GM08714 (cell line): Measurements from ENCODE around the gene SRGN.
"Not testable (repeated sequence)": the region's sequence is repeated elsewhere in the genome, so short reads cannot be mapped to it uniquely, and the experiment has no call there.

Experiments
- H3K4me3 ChIP-seq: fragments of 200-500 bp; sonication (Bioruptor generic); 2 replicates; pipeline ENCODE4 v1.5.1; 2014; ENCODE audit warnings: mild to moderate bottlenecking, low read length, inconsistent platforms
- ZNF274 ChIP-seq: IDR thresholded peaks from 2 replicates; pipeline ENCODE4 v1.6.1; 2012; ENCODE audit warnings: mild to moderate bottlenecking, low read depth, low read length

The SRGN gene

GRCh38 chr10:69123306-69123746 lies 35.4 kb downstream of the SRGN start:
- peak overlapping the region; percentile 60; the same call in 1 of the 2 replicates for H3K4me3 ChIP-seq
- TF ChIP-seq ZNF274: no peak

- no peak for TF ChIP-seq ZNF274
Measured at GRCh38 chr10:69123747-69124562, 36.1 kb downstream of the SRGN start, which contains the start of gene VPS26A. Gene VPS26A, plus strand, starts transcription at chr10:69124178. Its CDS starts 100 bp downstream, at chr10:69124278.

GRCh38 chr10:69124563-69125268 lies 36.8 kb downstream of the SRGN start:
- no peak for TF ChIP-seq ZNF274
- H3K4me3 ChIP-seq: peak overlapping the region; percentile 99

More at GRCh38 chr10:69123747-69124562, 36.1 kb downstream of the SRGN start, which contains the start of gene VPS26A:
- peak within 1 kb of the TSS; percentile 99 for H3K4me3 ChIP-seq

GRCh38 chr10:69125554-69125953 lies 37.7 kb downstream of the SRGN start:
- TF ChIP-seq ZNF274: no peak
- peak overlapping the region; percentile 99; the same call in 1 of the 2 replicates for H3K4me3 ChIP-seq

GRCh38 chr10:69130251-69130650 lies 42.3 kb downstream of the SRGN start:
- TF ChIP-seq ZNF274: no peak
- H3K4me3 ChIP-seq: no peak overlapping the region

GRCh38 chr10:69139961-69140360 lies 52.1 kb downstream of the SRGN start:
- no peak overlapping the region for H3K4me3 ChIP-seq
- no peak for TF ChIP-seq ZNF274

GRCh38 chr10:69141304-69141703 lies 53.4 kb downstream of the SRGN start:
- no peak for TF ChIP-seq ZNF274
- no peak overlapping the region for H3K4me3 ChIP-seq

GRCh38 chr10:69142074-69142473 lies 54.2 kb downstream of the SRGN start:
- not testable (repeated sequence) for H3K4me3 ChIP-seq

GRCh38 chr10:69142983-69143382 lies 55.1 kb downstream of the SRGN start:
- H3K4me3 ChIP-seq: no peak overlapping the region
- TF ChIP-seq ZNF274: no peak

GRCh38 chr10:69145329-69145728 lies 57.4 kb downstream of the SRGN start:
- TF ChIP-seq ZNF274: no peak

GRCh38 chr10:69145864-69146263 lies 58.0 kb downstream of the SRGN start:
- H3K4me3 ChIP-seq: no peak overlapping the region
- no peak for TF ChIP-seq ZNF274

More at GRCh38 chr10:69145329-69145728, 57.4 kb downstream of the SRGN start:
- no peak overlapping the region for H3K4me3 ChIP-seq

GRCh38 chr10:69146759-69147158 lies 58.9 kb downstream of the SRGN start:
- TF ChIP-seq ZNF274: no peak
- H3K4me3 ChIP-seq: no peak overlapping the region

- H3K4me3 ChIP-seq: no peak overlapping the region
- no peak for TF ChIP-seq ZNF274
Measured at GRCh38 chr10:69151984-69152383, 64.1 kb downstream of the SRGN start.

GRCh38 chr10:69153227-69153626 lies 65.3 kb downstream of the SRGN start:
- TF ChIP-seq ZNF274: no peak
- H3K4me3 ChIP-seq: no peak overlapping the region
